ENCODE measurements around the gene GANC.

- TF ChIP-seq CTCF (IDR thresholded peaks at IDR 0.05; ENCODE audit: low read depth, low read length), result no peak
- no peak for TF ChIP-seq POLR2A (IDR thresholded peaks at IDR 0.05; ENCODE audit: extremely low read depth, insufficient read length)
- TF ChIP-seq MAX (IDR thresholded peaks at IDR 0.05; ENCODE audit: low read depth, low read length), result no peak
- no peak for TF ChIP-seq MYC (IDR thresholded peaks at IDR 0.05; ENCODE audit: low read depth, low read length)
Measured at GRCh38 chr15:42282926-42283325, 9.9 kb downstream of the GANC start.
